Esophagus muscularis mucosa (tissue), 4 donors: Measurements from ENCODE around the gene MLANA. TPM values are rescaled to one million over a fixed set of nuclear protein-coding genes. Genes with fewer than 3 reads are reported as not detected.

Experiments
- DNase-seq: peaks from one replicate; pipeline ENCODE4 v3.0.0-alpha.2; 2017; ENCODE audit errors: extremely low spot score
- H3K27ac ChIP-seq, 4 donors: fragments of 200-600 bp; sonication (generic); replicated peaks in 1 of 4; 1 replicate in 3 of 4; 2 replicates in 1 of 4; pipeline ENCODE4 v1.5.1; 2016 to 2019; ENCODE audit warnings: mild to moderate bottlenecking in 1 of 4
- H3K27me3 ChIP-seq, 4 donors: fragments of 200-600 bp; sonication (generic); one replicate each; pipeline versions ENCODE4 v1.5.1 to v1.6.0; 2016 to 2019
- H3K36me3 ChIP-seq, 4 donors: fragments of 200-600 bp; sonication (generic); one replicate each; pipeline ENCODE4 v1.5.1; 2016 to 2019
- H3K4me1 ChIP-seq, 4 donors: fragments of 200-600 bp; sonication (generic); one replicate each; pipeline ENCODE4 v1.5.1; 2016 to 2019
- H3K4me3 ChIP-seq, 4 donors: fragments of 200-600 bp; sonication (generic); 1 replicate in 2 of 4; 2 replicates in 2 of 4; pipeline ENCODE4 v1.5.1; 2016 to 2019; ENCODE audit warnings: mild to moderate bottlenecking in 4 of 4, moderate library complexity in 1 of 4
- H3K9me3 ChIP-seq, 4 donors: fragments of 200-600 bp; sonication (generic); 1 replicate in 3 of 4; 2 replicates in 1 of 4; pipeline ENCODE4 v1.5.1; 2016 to 2019
- CTCF ChIP-seq, 3 experiments: fragments of 200-600 bp in 2 of 3; fragments of 450-650 bp in 1 of 3; sonication (generic) in 2 of 3; IDR thresholded peaks; one replicate each; pipeline ENCODE4 v1.5.1; 2017 to 2019; ENCODE audit warnings: antibody characterized with exemption in 3 of 3, mild to moderate bottlenecking in 2 of 3, moderate library complexity in 1 of 3
- EP300 ChIP-seq: sonication (generic); formaldehyde crosslinking; IDR thresholded peaks from one replicate; pipeline ENCODE4 v1.6.1; 2017; ENCODE audit warnings: antibody characterized with exemption
- POLR2A ChIP-seq: fragments of 450-650 bp; IDR thresholded peaks from one replicate; pipeline ENCODE4 v1.6.1; 2017; ENCODE audit warnings: antibody characterized with exemption, moderate library complexity, mild to moderate bottlenecking, low read depth
- POLR2AphosphoS5 ChIP-seq, 2 donors: sonication (generic); formaldehyde crosslinking; IDR thresholded peaks; one replicate each; pipeline ENCODE4 v1.6.1; 2017; ENCODE audit warnings: antibody characterized with exemption in 2 of 2
- WGBS: methylation state at CpG from one replicate; pipeline ENCODE4 v1.1.5; 2018; 5-methylcytosine and 5-hydroxymethylcytosine counted together
- intact Hi-C: fragments of 100-400 bp; cut with DNase I; formaldehyde crosslinking; loops from one replicate; pipeline ENCODE4 v1.15.1; 2023
- total RNA-seq, 4 donors: library from RNA; depleted of rRNA; stranded (reverse); fragments of >200 nt; gene quantifications; one replicate each; pipeline versions ENCODE4 v1.1.0 to v1.2.1, GENCODE V29; 2016

MLANA gene
- not detected for total RNA-seq

GRCh38 chr9:5890641-5891040 lies at the start of gene MLANA:
TSS of gene MLANA (plus strand) at chr9:5890889. CDS start at chr9:5892475, 1,586 bp downstream.
- no peaks in the 10 kb centered on the region for H3K36me3 ChIP-seq
- no peak within 1 kb of the TSS for H3K27ac ChIP-seq
- intact Hi-C loops = no loop called here
- H3K27me3 ChIP-seq = no peaks in the 10 kb centered on the region
- peak; percentile 24 for DNase-seq
- H3K9me3 ChIP-seq = no peaks in the 10 kb centered on the region
- TF ChIP-seq CTCF (IDR thresholded peaks at IDR 0.05) = no peak
- no peak for TF ChIP-seq POLR2AphosphoS5 (IDR thresholded peaks at IDR 0.05)
- no peak for TF ChIP-seq POLR2A
- no peak for TF ChIP-seq EP300
- no peak within 1 kb of the TSS for H3K4me3 ChIP-seq
- no peaks in the 10 kb centered on the region for H3K4me1 ChIP-seq
- 95% methylated on average over 9 of the region's 9 CpGs for WGBS

- Histone ChIP-seq H3K9me3 (no peaks in the 10 kb centered on the region), H3K27me3 (no peaks in the 10 kb centered on the region), H3K36me3 (peaks cover 0 to 6% (median 0%) of the 10 kb centered on the region in 4 donors), H3K27ac (no peak overlapping the region), H3K4me1 (no peaks in the 10 kb centered on the region), H3K4me3 (no peak overlapping the region)
- intact Hi-C loops = no loop called here
- 82% methylated on average over 12 of the region's 12 CpGs for WGBS
- no peak for TF ChIP-seq POLR2A
- no peak for TF ChIP-seq POLR2AphosphoS5 (IDR thresholded peaks at IDR 0.05)
- TF ChIP-seq EP300 = no peak
- DNase-seq = no peak
Measured at GRCh38 chr9:5841771-5842573, 48.7 kb upstream of the MLANA start.

- DNase-seq = no peak
- Histone ChIP-seq H3K36me3 (peaks cover 0 to 6% (median 0%) of the 10 kb centered on the region in 4 donors), H3K27me3 (no peaks in the 10 kb centered on the region), H3K9me3 (no peaks in the 10 kb centered on the region), H3K27ac (peak overlapping the region in 1 of 4 donors; percentile 44), H3K4me1 (no peaks in the 10 kb centered on the region), H3K4me3 (no peak overlapping the region)
- intact Hi-C loops = no loop called here
- 73% methylated on average over 5 of the region's 5 CpGs for WGBS
- TF ChIP-seq EP300 = no peak
- TF ChIP-seq POLR2AphosphoS5 (IDR thresholded peaks at IDR 0.05) = no peak
- no peak for TF ChIP-seq POLR2A
- TF ChIP-seq CTCF (IDR thresholded peaks at IDR 0.05) = no peak
Measured at GRCh38 chr9:5842929-5843793, 47.5 kb upstream of the MLANA start.

- intact Hi-C loops = no loop called here
- H3K27me3 ChIP-seq = no peaks in the 10 kb centered on the region
Measured at GRCh38 chr9:5843794-5844471, 46.8 kb upstream of the MLANA start.

More at GRCh38 chr9:5843794-5844471, 46.8 kb upstream of the MLANA start:
- Histone ChIP-seq H3K27ac (peak overlapping the region in 1 of 4 donors; percentile 44), H3K4me3 (no peak overlapping the region), H3K4me1 (no peaks in the 10 kb centered on the region), H3K36me3 (peaks cover 0 to 6% (median 0%) of the 10 kb centered on the region in 4 donors), H3K9me3 (no peaks in the 10 kb centered on the region)
- no peak for TF ChIP-seq POLR2A
- no peak for TF ChIP-seq POLR2AphosphoS5 (IDR thresholded peaks at IDR 0.05)
- no peak for TF ChIP-seq EP300
- TF ChIP-seq CTCF (IDR thresholded peaks at IDR 0.05) = no peak
- WGBS = 38% methylated on average over 8 of the region's 8 CpGs
- DNase-seq = no peak
